GM12864 (cell line): Measurements from ENCODE around the gene RALGAPA2.

Source experiments
- DNase-seq: peaks from one replicate; pipeline ENCODE4 v3.0.0-alpha.2; 2011; ENCODE audit warnings: low read depth
- H3K4me3 ChIP-seq: 2 replicates; pipeline ENCODE4 v1.5.1; 2011; ENCODE audit warnings: mild to moderate bottlenecking, low read depth, low read length, control low read depth
- CTCF ChIP-seq: IDR thresholded peaks from 2 replicates; pipeline ENCODE4 v1.5.1; 2011; ENCODE audit warnings: low read depth, mild to moderate bottlenecking, moderate library complexity, low read length, control low read depth, inconsistent platforms; ENCODE audit errors: missing control alignments

RALGAPA2 gene

GRCh38 chr20:20603339-20603990, 109.0 kb downstream of the RALGAPA2 start:
- no peak overlapping the region for H3K4me3 ChIP-seq
- peak; percentile 87 for DNase-seq
- no peak for TF ChIP-seq CTCF

- no peak for TF ChIP-seq CTCF
These were observed 114.5 kb downstream of the RALGAPA2 start for GRCh38 chr20:20597966-20598365.

GRCh38 chr20:20594171-20594530, 118.3 kb downstream of the RALGAPA2 start:
- no peak overlapping the region for H3K4me3 ChIP-seq
- TF ChIP-seq CTCF = no peak
- no peak for DNase-seq

More at GRCh38 chr20:20597966-20598365, 114.5 kb downstream of the RALGAPA2 start:
- DNase-seq = no peak
- no peak overlapping the region for H3K4me3 ChIP-seq

- H3K4me3 ChIP-seq = no peak overlapping the region
- peak; percentile 59 for TF ChIP-seq CTCF
- no peak for DNase-seq
These were observed 118.8 kb downstream of the RALGAPA2 start for GRCh38 chr20:20593447-20594170.

GRCh38 chr20:20585146-20585545, 127.3 kb downstream of the RALGAPA2 start:
- DNase-seq = no peak
- TF ChIP-seq CTCF = no peak
- no peak overlapping the region for H3K4me3 ChIP-seq

GRCh38 chr20:20582734-20583133, 129.7 kb downstream of the RALGAPA2 start:
- no peak overlapping the region for H3K4me3 ChIP-seq
- no peak for TF ChIP-seq CTCF
- DNase-seq = no peak

- TF ChIP-seq CTCF = no peak
- no peak overlapping the region for H3K4me3 ChIP-seq
- DNase-seq = no peak
These were observed 132.3 kb downstream of the RALGAPA2 start for GRCh38 chr20:20580139-20580538.
